GM12878 (cell line): Measurements from ENCODE around the gene ZNF75A. TPM values are rescaled to one million over a fixed set of nuclear protein-coding genes. Genes with fewer than 3 reads are reported as not detected.

ENCODE experiments used
- polyA plus RNA-seq, 11 experiments: library from polyadenylated mRNA; depleted of rRNA in 4 of 11; unstranded in 6 of 11; stranded (reverse) in 5 of 11; fragments of >200 nt; fragmentation: Nextera tagmentation in 4 of 11; fragmentation: Illumina TruSeq in 1 of 11; extraction: Ambion mirVana in 4 of 11; extraction: Trizol in 1 of 11; gene quantifications; 1 replicate in 1 of 11; 2 replicates in 10 of 11; pipeline versions ENCODE4 v1.2.1 to v1.2.3, GENCODE V29; 2011 to 2016; ENCODE audit warnings: inconsistent platforms in 2 of 11, missing spikeins in 2 of 11, low read depth in 1 of 11
- total RNA-seq, 4 experiments: library from RNA; depleted of rRNA in 3 of 4; stranded (reverse); fragments of >200 nt in 3 of 4; fragmentation: Illumina TruSeq in 1 of 4; extraction: Trizol in 1 of 4; gene quantifications; 2 replicates each; pipeline versions ENCODE4 v1.2.1 to v1.2.3, GENCODE V29; 2013 to 2021

The ZNF75A gene
- total and polyA plus RNA-seq, 10 of the 15 experiments (the other 5 are each of a cell fraction or from before 2014, with no cell fraction given), result 7.4 to 21.2 (median 16.1) TPM

Other genes starting within 250 kb of the ZNF75A start
Only the 7 nearest of the 16 such genes appear.
- 12.8 and 14.1 TPM in 2 replicates for gene ZNF200, start 70.3 kb upstream of the ZNF75A start, total RNA-seq (2014; rRNA removed)
- gene ZNF200, start 70.3 kb upstream of the ZNF75A start, total RNA-seq (2014; rRNA removed; fragmentation: Illumina TruSeq; extraction: Trizol), result 11.5 and 12.1 TPM in 2 replicates
- gene ZNF200, start 70.3 kb upstream of the ZNF75A start, total RNA-seq (2021), result 8.7 and 10.4 TPM in 2 replicates
- 6.3 and 7.8 TPM in 2 replicates for gene ZNF200, start 70.3 kb upstream of the ZNF75A start, polyA plus RNA-seq (2011; rRNA removed)
- gene ZNF200, start 70.3 kb upstream of the ZNF75A start, polyA plus RNA-seq (2014; fragmentation: Illumina TruSeq; extraction: Trizol), result 8.9 and 11.2 TPM in 2 replicates
- 1 to 10 TPM; 4.0 to 4.1 TPM for gene ZNF200, start 70.3 kb upstream of the ZNF75A start, polyA plus RNA-seq (2014; fragmentation: Nextera tagmentation; extraction: Ambion mirVana)
- 5.2 and 8.3 TPM in 2 replicates for gene ZNF200, start 70.3 kb upstream of the ZNF75A start, polyA plus RNA-seq (2014; rRNA removed)
- gene ZNF200, start 70.3 kb upstream of the ZNF75A start, polyA plus RNA-seq (2016; fragmentation: Nextera tagmentation; extraction: Ambion mirVana), result 10 to 100 TPM; 12.4 to 13.9 TPM
- 0.05 and 0.11 TPM in 2 replicates for gene MEFV, start 48.9 kb upstream of the ZNF75A start, total RNA-seq (2014; rRNA removed)
- 0.14 TPM in 1 of 2 replicates, not detected in the other for gene MEFV, start 48.9 kb upstream of the ZNF75A start, total RNA-seq (2014; rRNA removed; fragmentation: Illumina TruSeq; extraction: Trizol)
- 0.10 and 0.11 TPM in 2 replicates for gene MEFV, start 48.9 kb upstream of the ZNF75A start, total RNA-seq (2021)
- 0.03 TPM in 1 of 2 replicates, not detected in the other for gene MEFV, start 48.9 kb upstream of the ZNF75A start, polyA plus RNA-seq (2011; rRNA removed)
- 0.07 and 0.08 TPM in 2 replicates for gene MEFV, start 48.9 kb upstream of the ZNF75A start, polyA plus RNA-seq (2014; fragmentation: Illumina TruSeq; extraction: Trizol)
- gene MEFV, start 48.9 kb upstream of the ZNF75A start, polyA plus RNA-seq (2014; fragmentation: Nextera tagmentation; extraction: Ambion mirVana), result not detected
- gene MEFV, start 48.9 kb upstream of the ZNF75A start, polyA plus RNA-seq (2014; rRNA removed), result 0.09 and 0.29 TPM in 2 replicates
- gene MEFV, start 48.9 kb upstream of the ZNF75A start, polyA plus RNA-seq (2016; fragmentation: Nextera tagmentation; extraction: Ambion mirVana), result not detected
- gene ZNF263, start 22.0 kb upstream of the ZNF75A start, total RNA-seq (2014; rRNA removed), result 39.0 and 45.6 TPM in 2 replicates
- 29.0 and 29.7 TPM in 2 replicates for gene ZNF263, start 22.0 kb upstream of the ZNF75A start, total RNA-seq (2014; rRNA removed; fragmentation: Illumina TruSeq; extraction: Trizol)
- gene ZNF263, start 22.0 kb upstream of the ZNF75A start, total RNA-seq (2021), result 24.6 and 28.3 TPM in 2 replicates
- gene ZNF263, start 22.0 kb upstream of the ZNF75A start, polyA plus RNA-seq (2011; rRNA removed), result 12.0 and 13.4 TPM in 2 replicates
- gene ZNF263, start 22.0 kb upstream of the ZNF75A start, polyA plus RNA-seq (2014; fragmentation: Illumina TruSeq; extraction: Trizol), result 31.2 and 38.0 TPM in 2 replicates
- gene ZNF263, start 22.0 kb upstream of the ZNF75A start, polyA plus RNA-seq (2014; fragmentation: Nextera tagmentation; extraction: Ambion mirVana), result 1 to 10 TPM; 4.7 to 5.3 TPM
- gene ZNF263, start 22.0 kb upstream of the ZNF75A start, polyA plus RNA-seq (2014; rRNA removed), result 22.6 and 23.2 TPM in 2 replicates
- 10 to 100 TPM; 17.2 to 26.3 TPM for gene ZNF263, start 22.0 kb upstream of the ZNF75A start, polyA plus RNA-seq (2016; fragmentation: Nextera tagmentation; extraction: Ambion mirVana)
- 2.5 and 2.8 TPM in 2 replicates for gene TIGD7, start 67 bp upstream of the ZNF75A start, total RNA-seq (2014; rRNA removed)
- 2.5 and 3.1 TPM in 2 replicates for gene TIGD7, start 67 bp upstream of the ZNF75A start, total RNA-seq (2014; rRNA removed; fragmentation: Illumina TruSeq; extraction: Trizol)
- 1.9 and 2.0 TPM in 2 replicates for gene TIGD7, start 67 bp upstream of the ZNF75A start, total RNA-seq (2021)
- gene TIGD7, start 67 bp upstream of the ZNF75A start, polyA plus RNA-seq (2011; rRNA removed), result 3.8 and 5.3 TPM in 2 replicates
- gene TIGD7, start 67 bp upstream of the ZNF75A start, polyA plus RNA-seq (2014; fragmentation: Illumina TruSeq; extraction: Trizol), result 3.6 and 4.3 TPM in 2 replicates
- gene TIGD7, start 67 bp upstream of the ZNF75A start, polyA plus RNA-seq (2014; fragmentation: Nextera tagmentation; extraction: Ambion mirVana), result under 1 TPM; 0.37 to 0.77 TPM
- 2.0 and 3.0 TPM in 2 replicates for gene TIGD7, start 67 bp upstream of the ZNF75A start, polyA plus RNA-seq (2014; rRNA removed)
- gene TIGD7, start 67 bp upstream of the ZNF75A start, polyA plus RNA-seq (2016; fragmentation: Nextera tagmentation; extraction: Ambion mirVana), result 1 to 10 TPM; 3.0 to 3.4 TPM
- not detected in 2 replicates for gene OR2C1, start 50.4 kb downstream of the ZNF75A start, total RNA-seq (2014; rRNA removed)
- not detected in 2 replicates for gene OR2C1, start 50.4 kb downstream of the ZNF75A start, total RNA-seq (2014; rRNA removed; fragmentation: Illumina TruSeq; extraction: Trizol)
- gene OR2C1, start 50.4 kb downstream of the ZNF75A start, total RNA-seq (2021), result 0.21 TPM in 1 of 2 replicates, not detected in the other
- 0.05 and 0.16 TPM in 2 replicates for gene OR2C1, start 50.4 kb downstream of the ZNF75A start, polyA plus RNA-seq (2011; rRNA removed)
- 0.06 TPM in 1 of 2 replicates, not detected in the other for gene OR2C1, start 50.4 kb downstream of the ZNF75A start, polyA plus RNA-seq (2014; fragmentation: Illumina TruSeq; extraction: Trizol)
- gene OR2C1, start 50.4 kb downstream of the ZNF75A start, polyA plus RNA-seq (2014; fragmentation: Nextera tagmentation; extraction: Ambion mirVana), result under 1 TPM in 1 of 2 experiments, not detected in 1; 0.21 TPM
- gene OR2C1, start 50.4 kb downstream of the ZNF75A start, polyA plus RNA-seq (2014; rRNA removed), result not detected in 2 replicates
- under 1 TPM in 1 of 2 experiments, not detected in 1; 0.14 TPM for gene OR2C1, start 50.4 kb downstream of the ZNF75A start, polyA plus RNA-seq (2016; fragmentation: Nextera tagmentation; extraction: Ambion mirVana)
- 18.0 and 18.1 TPM in 2 replicates for gene ZSCAN32, start 95.5 kb downstream of the ZNF75A start, total RNA-seq (2014; rRNA removed)
- gene ZSCAN32, start 95.5 kb downstream of the ZNF75A start, total RNA-seq (2014; rRNA removed; fragmentation: Illumina TruSeq; extraction: Trizol), result 14.6 and 15.8 TPM in 2 replicates
- gene ZSCAN32, start 95.5 kb downstream of the ZNF75A start, total RNA-seq (2021), result 13.8 and 15.6 TPM in 2 replicates
- 23.8 and 25.0 TPM in 2 replicates for gene ZSCAN32, start 95.5 kb downstream of the ZNF75A start, polyA plus RNA-seq (2011; rRNA removed)
- gene ZSCAN32, start 95.5 kb downstream of the ZNF75A start, polyA plus RNA-seq (2014; fragmentation: Illumina TruSeq; extraction: Trizol), result 20.9 and 22.8 TPM in 2 replicates
- gene ZSCAN32, start 95.5 kb downstream of the ZNF75A start, polyA plus RNA-seq (2014; fragmentation: Nextera tagmentation; extraction: Ambion mirVana), result 10 to 100 TPM; 12.8 to 15.2 TPM
- gene ZSCAN32, start 95.5 kb downstream of the ZNF75A start, polyA plus RNA-seq (2014; rRNA removed), result 16.2 and 17.4 TPM in 2 replicates
- 1 to 10 TPM; 9.6 to 9.9 TPM for gene ZSCAN32, start 95.5 kb downstream of the ZNF75A start, polyA plus RNA-seq (2016; fragmentation: Nextera tagmentation; extraction: Ambion mirVana)
- gene ZNF174, start 95.7 kb downstream of the ZNF75A start, total RNA-seq (2014; rRNA removed), result 11.0 and 12.5 TPM in 2 replicates
- gene ZNF174, start 95.7 kb downstream of the ZNF75A start, total RNA-seq (2014; rRNA removed; fragmentation: Illumina TruSeq; extraction: Trizol), result 7.6 and 8.2 TPM in 2 replicates
- 9.5 and 10.1 TPM in 2 replicates for gene ZNF174, start 95.7 kb downstream of the ZNF75A start, total RNA-seq (2021)
- gene ZNF174, start 95.7 kb downstream of the ZNF75A start, polyA plus RNA-seq (2011; rRNA removed), result 14.1 and 14.3 TPM in 2 replicates
- 11.9 and 13.2 TPM in 2 replicates for gene ZNF174, start 95.7 kb downstream of the ZNF75A start, polyA plus RNA-seq (2014; fragmentation: Illumina TruSeq; extraction: Trizol)
- 1 to 10 TPM; 3.0 to 4.7 TPM for gene ZNF174, start 95.7 kb downstream of the ZNF75A start, polyA plus RNA-seq (2014; fragmentation: Nextera tagmentation; extraction: Ambion mirVana)
- 9.8 and 10.7 TPM in 2 replicates for gene ZNF174, start 95.7 kb downstream of the ZNF75A start, polyA plus RNA-seq (2014; rRNA removed)
- gene ZNF174, start 95.7 kb downstream of the ZNF75A start, polyA plus RNA-seq (2016; fragmentation: Nextera tagmentation; extraction: Ambion mirVana), result 10 to 100 TPM in 1 of 2 experiments, 1 to 10 TPM in 1; 8.6 to 10.0 TPM